T-cell (primary cell): ENCODE results near the gene EDN3. TPM values are rescaled to one million over a fixed set of nuclear protein-coding genes. Genes with fewer than 3 reads are reported as not detected.
A peak's percentile ranks its signal among the peaks of the same experiment; 100 is the strongest.

Source experiments
- ATAC-seq, 4 experiments: fragments of 200-7000 bp in 3 of 4; fragments of 150-1000 bp in 1 of 4; cut with Tn5 transposase; replicated peaks in 1 of 4; 1 replicate in 3 of 4; 2 replicates in 1 of 4; pipeline ENCODE4 v1.10.0; 2021; ENCODE audit warnings: moderate library complexity in 3 of 4, mild to moderate bottlenecking in 2 of 4, moderate number of reproducible peaks in 1 of 4
- CTCF ChIA-PET, 2 donors: fragments of 300-600 bp; sonication (Branson Sonifier 250); formaldehyde crosslinking; loops; one replicate each; lab custom pipeline; 2022; ENCODE audit warnings: antibody characterized with exemption in 2 of 2; lab: Charles Lee
- POLR2A ChIA-PET, 2 donors: fragments of 300-600 bp; sonication (Branson Sonifier 250); formaldehyde crosslinking; loops; one replicate each; lab custom pipeline; 2022; ENCODE audit warnings: antibody characterized with exemption in 2 of 2; lab: Charles Lee
- DNase-seq, 35 experiments: peaks; one replicate each; pipeline versions ENCODE4 v3.0.0 to v3.0.0-alpha.2; 2013 to 2023
- H3K27ac ChIP-seq: one replicate; pipeline ENCODE4 v1.5.1; 2013; ENCODE audit warnings: low read length
- H3K27me3 ChIP-seq, 2 experiments: replicated peaks in 1 of 2; 1 replicate in 1 of 2; 2 replicates in 1 of 2; pipeline versions ENCODE4 v1.6.1 to v1.7.0; 2013; ENCODE audit warnings: low read length in 1 of 2, mixed read lengths in 1 of 2; ENCODE audit not compliant: control insufficient read depth in 2 of 2, insufficient read depth in 2 of 2; ENCODE audit errors: extremely low read depth in 1 of 2
- H3K36me3 ChIP-seq, 2 donors: 1 replicate in 1 of 2; 2 replicates in 1 of 2; pipeline versions ENCODE4 v1.6.1 to v1.7.0; 2013; ENCODE audit warnings: low read length in 1 of 2; ENCODE audit not compliant: control insufficient read depth in 2 of 2, insufficient read depth in 1 of 2; ENCODE audit errors: extremely low read depth in 1 of 2
- H3K4me1 ChIP-seq, 2 experiments: 1 replicate in 1 of 2; 2 replicates in 1 of 2; pipeline versions ENCODE4 v1.6.1 to v1.7.0; 2013; ENCODE audit warnings: low read length in 2 of 2, mixed read lengths in 1 of 2; ENCODE audit not compliant: insufficient read depth in 2 of 2, control insufficient read depth in 1 of 2; ENCODE audit errors: extremely low read depth in 1 of 2
- H3K4me3 ChIP-seq, 2 donors: 1 replicate in 1 of 2; 2 replicates in 1 of 2; pipeline versions ENCODE4 v1.5.1 to v1.7.0; 2013; ENCODE audit warnings: mild to moderate bottlenecking in 2 of 2, low read length in 1 of 2, moderate library complexity in 1 of 2; ENCODE audit not compliant: control insufficient read depth in 1 of 2; ENCODE audit errors: extremely low read depth in 1 of 2
- H3K9me3 ChIP-seq: 2 replicates; pipeline ENCODE4 v1.7.0; 2013
- H3K27ac Mint-ChIP-seq, 2 donors: one replicate each; pipeline ENCODE4 v1.8.0; 2020 to 2021; ENCODE audit warnings: mild to moderate bottlenecking in 2 of 2, mixed read lengths in 2 of 2
- H3K27me3 Mint-ChIP-seq, 2 donors: one replicate each; pipeline ENCODE4 v1.8.0; 2021 to 2022; ENCODE audit warnings: mixed read lengths in 2 of 2
- H3K36me3 Mint-ChIP-seq: one replicate; pipeline ENCODE4 v1.8.0; 2021; ENCODE audit warnings: mixed read lengths
- H3K4me1 Mint-ChIP-seq, 3 donors: one replicate each; pipeline ENCODE4 v1.8.0; 2020 to 2022; ENCODE audit warnings: mixed read lengths in 3 of 3, mild to moderate bottlenecking in 1 of 3
- H3K4me3 Mint-ChIP-seq, 3 donors: one replicate each; pipeline ENCODE4 v1.8.0; 2020 to 2022; ENCODE audit warnings: mild to moderate bottlenecking in 3 of 3, mixed read lengths in 3 of 3, moderate library complexity in 3 of 3
- H3K9me3 Mint-ChIP-seq, 3 donors: one replicate each; pipeline ENCODE4 v1.8.0; 2020 to 2022; ENCODE audit warnings: mixed read lengths in 3 of 3
- WGBS: methylation state at CpG from one replicate; pipeline ENCODE4 v1.1.5; 2013; ENCODE audit warnings: missing lambda C conversion rate; ENCODE audit not compliant: insufficient coverage; 5-methylcytosine and 5-hydroxymethylcytosine counted together
- total RNA-seq, 35 experiments: library from RNA in 6 of 35; stranded (reverse) in 6 of 35; fragments of 120-200 nt in 1 of 35; gene quantifications; one replicate each; pipeline versions ENCODE4 v1.2.1 to v1.2.4 and lab custom pipeline; 2013 to 2026

Gene EDN3
- 1 to 10 TPM in 2 of 5 donors, under 1 TPM in 1, not detected in 2; 0.32 to 2.3 (median 1.3) TPM for total RNA-seq
- 0.11 TPM for total RNA-seq (2013)
- 0 to 3.0 (median 0.50) reads per million in 29 experiments for total RNA-seq (lab: John Stamatoyannopoulos, UW)

GRCh38 chr20:59300333-59301081 is at the start of gene EDN3:
Gene EDN3, plus strand, starts transcription at chr20:59300611. Its CDS starts 202 bp downstream, at chr20:59300813.
- DNase-seq (no peak), ATAC-seq (no peak)
- peaks cover 46 to 69% of the 10 kb centered on the region in 2 donors for H3K27me3 Mint-ChIP-seq
- no peaks in the 10 kb centered on the region for H3K36me3 ChIP-seq
- no peak within 1 kb of the TSS for H3K4me3 ChIP-seq
- POLR2A ChIA-PET: no interaction called here
- no peaks in the 10 kb centered on the region for H3K9me3 Mint-ChIP-seq
- H3K27ac ChIP-seq: no peak within 1 kb of the TSS
- H3K27me3 ChIP-seq: peaks cover 3 to 60% of the 10 kb centered on the region in 2 experiments
- 11% methylated on average over 69 of the region's 77 CpGs for WGBS
- H3K36me3 Mint-ChIP-seq: no peaks in the 10 kb centered on the region
- H3K27ac Mint-ChIP-seq: no peak within 1 kb of the TSS
- H3K4me1 Mint-ChIP-seq: peaks cover 0 to 11% (median 7%) of the 10 kb centered on the region in 3 donors
- peak within 1 kb of the TSS in 1 of 3 donors; percentile 43 for H3K4me3 Mint-ChIP-seq
- CTCF ChIA-PET: no interaction called here
- H3K4me1 ChIP-seq: peaks cover 0 to 4% of the 10 kb centered on the region in 2 experiments
- no peaks in the 10 kb centered on the region for H3K9me3 ChIP-seq

DNA sequence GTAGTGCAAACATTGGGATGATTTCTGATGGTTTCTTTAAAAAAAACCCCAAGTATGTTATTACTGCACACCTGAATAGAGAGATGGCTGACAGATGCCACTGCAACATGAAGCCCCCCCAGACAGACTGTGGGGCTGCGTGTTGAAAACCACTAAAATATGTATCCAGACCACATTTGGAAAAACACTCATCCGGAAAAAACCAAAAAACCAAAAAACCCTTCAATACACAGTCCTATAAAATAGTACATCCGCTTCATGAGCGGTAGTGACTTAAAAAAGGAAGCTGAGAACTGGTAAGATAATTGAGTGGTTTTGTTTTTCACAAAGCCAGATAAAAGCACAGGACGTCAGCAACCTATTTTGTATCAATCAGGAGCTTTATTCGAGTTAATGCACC is 47.1 kb upstream of the EDN3 start:
- Histone ChIP-seq H3K27ac (peak overlapping the region; percentile 55), H3K9me3 (no peaks in the 10 kb centered on the region), H3K4me1 (peaks cover 23 to 26% of the 10 kb centered on the region in 2 experiments), H3K27me3 (no peaks in the 10 kb centered on the region), H3K36me3 (peaks cover 0 to 43% of the 10 kb centered on the region in 2 donors), H3K4me3 (no peak overlapping the region)
- DNase-seq (peak in 31 of 35 experiments; percentile 2 to 79 (median 33)), ATAC-seq (peak; percentile 73 to 83 (median 77))
- Mint-ChIP-seq H3K27me3 (no peaks in the 10 kb centered on the region), H3K36me3 (peaks cover 70% of the 10 kb centered on the region), H3K4me3 (peak overlapping the region; percentile 48 to 76 (median 56)), H3K9me3 (peaks cover 0 to 18% (median 16%) of the 10 kb centered on the region in 3 donors), H3K4me1 (peaks cover 54 to 82% (median 60%) of the 10 kb centered on the region in 3 donors), H3K27ac (peak overlapping the region; percentile 94 to 96)
- WGBS: no CpG with 5 or more reads among the region's 6 CpGs
- POLR2A ChIA-PET: no interaction called here
- CTCF ChIA-PET: interaction anchor here (0.7 to 1.0 kb wide), 7 partner anchors 8 to 644 kb away, joined by 3 to 7 read pairs (median 3); partner anchors contain the start of gene ATP5F1E (in 1 of the 2)

DNA sequence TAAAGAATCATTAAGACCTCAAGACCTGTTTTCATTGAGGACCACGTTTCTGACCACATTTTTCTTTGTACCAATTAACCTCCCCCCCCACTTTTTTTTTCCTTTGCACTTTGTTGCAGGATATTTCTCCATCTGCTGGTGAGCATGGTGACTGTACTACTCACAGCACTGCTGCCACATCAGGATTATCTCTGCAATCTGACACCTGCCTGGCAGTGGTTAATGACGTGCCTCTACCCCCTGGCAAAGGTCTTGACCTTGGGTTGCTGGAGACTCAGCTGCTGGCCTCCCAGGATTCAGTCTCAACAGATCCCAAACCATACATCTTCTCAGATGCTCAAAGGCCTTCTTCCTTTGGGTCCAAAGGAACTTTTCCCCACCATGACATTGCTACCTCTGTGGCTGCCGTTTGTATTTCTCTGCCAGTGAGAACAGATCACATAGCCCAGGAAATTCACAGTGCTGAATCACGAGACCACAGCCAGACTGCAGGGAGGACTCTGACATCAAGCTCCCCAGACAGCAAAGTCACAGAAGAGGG is 46.6 kb upstream of the EDN3 start:
- no peak overlapping the region for H3K4me3 ChIP-seq
- ChIA-PET POLR2A (no interaction called here), CTCF (interaction anchor here (0.5 to 1.0 kb wide), 9 partner anchors 7 to 682 kb away, joined by 3 to 7 read pairs (median 3); partner anchors contain the start of gene ATP5F1E (in 1 of the 2))
- H3K9me3 ChIP-seq: no peaks in the 10 kb centered on the region
- ATAC-seq: peak; percentile 55 to 67 (median 64)
- Mint-ChIP-seq H3K9me3 (peaks cover 0 to 18% (median 16%) of the 10 kb centered on the region in 3 donors), H3K4me1 (peaks cover 59 to 83% (median 65%) of the 10 kb centered on the region in 3 donors), H3K36me3 (peaks cover 64% of the 10 kb centered on the region), H3K27ac (peak overlapping the region; percentile 94 to 96), H3K27me3 (no peaks in the 10 kb centered on the region), H3K4me3 (peak overlapping the region; percentile 37 to 76 (median 48))
- H3K36me3 ChIP-seq: peaks cover 0 to 43% of the 10 kb centered on the region in 2 donors
- peaks cover 25 to 32% of the 10 kb centered on the region in 2 experiments for H3K4me1 ChIP-seq
- DNase-seq: peak in 29 of 35 experiments; percentile 3 to 71 (median 29)
- H3K27me3 ChIP-seq: no peaks in the 10 kb centered on the region
- peak overlapping the region; percentile 55 for H3K27ac ChIP-seq
- 4% methylated on average over 4 of the region's 4 CpGs for WGBS

- Histone ChIP-seq H3K27ac (no peak overlapping the region), H3K4me3 (no peak overlapping the region), H3K36me3 (peaks cover 0 to 30% of the 10 kb centered on the region in 2 donors), H3K4me1 (peaks cover 25 to 32% of the 10 kb centered on the region in 2 experiments), H3K9me3 (no peaks in the 10 kb centered on the region), H3K27me3 (no peaks in the 10 kb centered on the region)
- H3K4me1 Mint-ChIP-seq: peaks cover 65 to 86% (median 72%) of the 10 kb centered on the region in 3 donors
- CTCF ChIA-PET: interaction anchor here in 1 of 2 donors (0.6 kb wide), 1 partner anchor 564 kb away, joined by 7 read pairs; no protein-coding TSS in a partner anchor
- whole genome bisulfite sequencing: 97% methylated on average over 5 of the region's 5 CpGs
- H3K27me3 Mint-ChIP-seq: no peaks in the 10 kb centered on the region
- no peak for DNase-seq
- no peak for ATAC-seq
- H3K27ac Mint-ChIP-seq: peak overlapping the region in 1 of 2 donors; percentile 15
- peaks cover 0 to 18% (median 16%) of the 10 kb centered on the region in 3 donors for H3K9me3 Mint-ChIP-seq
- H3K36me3 Mint-ChIP-seq: peaks cover 50% of the 10 kb centered on the region
- POLR2A ChIA-PET: no interaction called here
- no peak overlapping the region for H3K4me3 Mint-ChIP-seq
Measured at GRCh38 chr20:59255256-59255655, 45.2 kb upstream of the EDN3 start.

GRCh38 chr20:59258221-59258621 is 42.2 kb upstream of the EDN3 start:
- no peaks in the 10 kb centered on the region for H3K9me3 Mint-ChIP-seq
- Histone ChIP-seq H3K36me3 (peaks cover 0 to 26% of the 10 kb centered on the region in 2 donors), H3K27ac (no peak overlapping the region), H3K4me3 (no peak overlapping the region), H3K4me1 (peaks cover 20 to 23% of the 10 kb centered on the region in 2 experiments), H3K27me3 (no peaks in the 10 kb centered on the region), H3K9me3 (no peaks in the 10 kb centered on the region)
- ATAC-seq (peak; percentile 45 to 64 (median 52)), DNase-seq (peak in 3 of 35 experiments; percentile 4 to 24 (median 17))
- H3K4me1 Mint-ChIP-seq: peaks cover 40 to 64% (median 49%) of the 10 kb centered on the region in 3 donors
- H3K27me3 Mint-ChIP-seq: no peaks in the 10 kb centered on the region
- peak overlapping the region in 1 of 3 donors; percentile 34 for H3K4me3 Mint-ChIP-seq
- peaks cover 28% of the 10 kb centered on the region for H3K36me3 Mint-ChIP-seq
- ChIA-PET POLR2A (no interaction called here), CTCF (interaction anchor here in 1 of 2 donors (0.5 kb wide), 1 partner anchor 92 kb away, joined by 3 read pairs; no protein-coding TSS in a partner anchor)
- 40% methylated on average over 1 of the region's 2 CpGs for WGBS
- peak overlapping the region; percentile 17 to 85 for H3K27ac Mint-ChIP-seq

DNA sequence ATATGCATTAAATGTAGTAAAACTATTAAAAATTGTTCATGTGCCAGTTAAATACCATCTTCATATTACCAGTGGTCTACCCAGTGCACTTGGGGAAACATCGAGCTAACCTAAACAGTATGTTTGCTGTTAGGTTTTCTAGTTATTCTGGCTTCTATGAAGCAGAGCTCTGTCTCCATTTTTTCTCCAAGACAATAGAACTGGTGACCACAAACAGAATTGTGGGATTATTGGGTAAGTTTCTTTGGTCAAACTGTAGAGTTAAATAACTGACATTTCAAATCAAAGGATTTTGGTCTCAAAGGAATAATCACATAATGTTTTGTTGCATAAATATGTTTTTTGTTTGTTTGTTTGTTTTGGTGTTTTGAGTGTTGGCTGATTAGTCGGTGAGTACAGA is 40.5 kb upstream of the EDN3 start:
- Mint-ChIP-seq H3K27me3 (peaks cover 0 to 4% of the 10 kb centered on the region in 2 donors), H3K4me3 (no peak overlapping the region), H3K27ac (peak overlapping the region in 1 of 2 donors; percentile 5), H3K4me1 (peaks cover 24 to 47% (median 32%) of the 10 kb centered on the region in 3 donors), H3K9me3 (no peaks in the 10 kb centered on the region), H3K36me3 (peaks cover 16% of the 10 kb centered on the region)
- POLR2A ChIA-PET: interaction anchor here in 1 of 2 donors (0.7 kb wide), 1 partner anchor 37 kb away, joined by 3 read pairs; no protein-coding TSS in a partner anchor
- DNase-seq: no peak
- ATAC-seq: no peak
- CTCF ChIA-PET: no interaction called here
- Histone ChIP-seq H3K27me3 (peaks cover 0 to 2% of the 10 kb centered on the region in 2 experiments), H3K36me3 (peaks cover 0 to 18% of the 10 kb centered on the region in 2 donors), H3K4me1 (peaks cover 5 to 13% of the 10 kb centered on the region in 2 experiments), H3K9me3 (no peaks in the 10 kb centered on the region), H3K4me3 (no peak overlapping the region), H3K27ac (no peak overlapping the region)
- 100% methylated on average over 1 of the region's 2 CpGs for WGBS
